Upper lobe of right lung (tissue), 1 donor: ENCODE measurements around the gene ZNF618. TPM values are rescaled to one million over a fixed set of nuclear protein-coding genes. Genes with fewer than 3 reads are reported as not detected.
A peak's percentile ranks its signal among the peaks of the same experiment; 100 is the strongest.

Experiments used
- ATAC-seq: fragments of 200-7000 bp; cut with Tn5 transposase; one replicate; pipeline ENCODE4 v1.9.1; 2020; ENCODE audit warnings: mild to moderate bottlenecking, moderate library complexity
- DNase-seq: peaks from one replicate; pipeline ENCODE4 v3.0.0-alpha.2; 2020
- H3K27ac ChIP-seq: fragments of 200-600 bp; one replicate; pipeline ENCODE4 v1.8.0; 2022
- H3K27me3 ChIP-seq: fragments of 200-600 bp; one replicate; pipeline ENCODE4 v1.8.0; 2022; ENCODE audit warnings: mild to moderate bottlenecking
- H3K36me3 ChIP-seq: fragments of 200-600 bp; one replicate; pipeline ENCODE4 v1.8.0; 2022
- H3K4me1 ChIP-seq: fragments of 200-600 bp; one replicate; pipeline ENCODE4 v1.8.0; 2022
- H3K4me3 ChIP-seq: fragments of 200-600 bp; one replicate; pipeline ENCODE4 v1.8.0; 2022; ENCODE audit warnings: mild to moderate bottlenecking
- H3K9me3 ChIP-seq: fragments of 200-600 bp; one replicate; pipeline ENCODE4 v1.8.0; 2022
- intact Hi-C: fragments of 100-400 bp; cut with DNase I; formaldehyde crosslinking; loops from one replicate; pipeline ENCODE4 v1.11.0; 2022
- total RNA-seq: library from RNA; stranded (reverse); fragmentation: NEBNext Ultra II Directional; extraction: Animal tissue kit (Norgen Biotek cat#: 25700); gene quantifications from one replicate; pipeline ENCODE4 v1.2.1, GENCODE V29; 2021
- TF ChIP-seq, protein P1 (sequence below): fragments of 200-600 bp; IDR thresholded peaks from one replicate; pipeline ENCODE4 v1.8.0; 2022; ENCODE audit warnings: antibody characterized with exemption
- donor health status: DM: no; HTN: yes; CAD: no; lungs with severe emphysema.

The ZNF618 gene
- total RNA-seq, 1 donor from 2014 or later: 9.8 TPM

DNA sequence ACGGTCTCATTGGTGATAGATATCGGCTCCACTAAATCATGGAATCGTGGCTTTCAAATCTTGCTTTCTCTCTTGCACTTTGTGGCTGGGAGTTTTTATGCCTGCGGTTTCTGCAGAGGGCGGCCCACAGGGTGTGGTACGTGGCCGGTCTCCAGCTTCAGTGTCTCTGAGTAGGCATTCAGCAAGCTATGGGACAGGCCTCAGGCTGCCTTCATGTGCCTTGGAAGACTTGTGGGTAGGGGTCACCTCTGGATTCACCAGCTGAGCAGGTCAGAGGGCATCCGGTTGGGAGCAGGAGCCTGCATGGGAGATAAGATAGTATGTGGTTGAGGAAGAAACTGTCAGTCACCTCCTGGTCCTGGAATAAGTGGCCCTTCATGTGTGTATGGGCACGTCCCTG lies 154.3 kb downstream of the ZNF618 start:
- Histone ChIP-seq H3K27me3 (no peaks in the 10 kb centered on the region), H3K36me3 (peaks cover 10% of the 10 kb centered on the region), H3K9me3 (no peaks in the 10 kb centered on the region), H3K27ac (no peak overlapping the region), H3K4me1 (no peaks in the 10 kb centered on the region), H3K4me3 (no peak overlapping the region)
- intact Hi-C loops: no loop called here
- no peak for DNase-seq
- ATAC-seq: no peak
- TF ChIP-seq, protein P1, sequence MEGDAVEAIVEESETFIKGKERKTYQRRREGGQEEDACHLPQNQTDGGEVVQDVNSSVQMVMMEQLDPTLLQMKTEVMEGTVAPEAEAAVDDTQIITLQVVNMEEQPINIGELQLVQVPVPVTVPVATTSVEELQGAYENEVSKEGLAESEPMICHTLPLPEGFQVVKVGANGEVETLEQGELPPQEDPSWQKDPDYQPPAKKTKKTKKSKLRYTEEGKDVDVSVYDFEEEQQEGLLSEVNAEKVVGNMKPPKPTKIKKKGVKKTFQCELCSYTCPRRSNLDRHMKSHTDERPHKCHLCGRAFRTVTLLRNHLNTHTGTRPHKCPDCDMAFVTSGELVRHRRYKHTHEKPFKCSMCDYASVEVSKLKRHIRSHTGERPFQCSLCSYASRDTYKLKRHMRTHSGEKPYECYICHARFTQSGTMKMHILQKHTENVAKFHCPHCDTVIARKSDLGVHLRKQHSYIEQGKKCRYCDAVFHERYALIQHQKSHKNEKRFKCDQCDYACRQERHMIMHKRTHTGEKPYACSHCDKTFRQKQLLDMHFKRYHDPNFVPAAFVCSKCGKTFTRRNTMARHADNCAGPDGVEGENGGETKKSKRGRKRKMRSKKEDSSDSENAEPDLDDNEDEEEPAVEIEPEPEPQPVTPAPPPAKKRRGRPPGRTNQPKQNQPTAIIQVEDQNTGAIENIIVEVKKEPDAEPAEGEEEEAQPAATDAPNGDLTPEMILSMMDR: no peak

DNA sequence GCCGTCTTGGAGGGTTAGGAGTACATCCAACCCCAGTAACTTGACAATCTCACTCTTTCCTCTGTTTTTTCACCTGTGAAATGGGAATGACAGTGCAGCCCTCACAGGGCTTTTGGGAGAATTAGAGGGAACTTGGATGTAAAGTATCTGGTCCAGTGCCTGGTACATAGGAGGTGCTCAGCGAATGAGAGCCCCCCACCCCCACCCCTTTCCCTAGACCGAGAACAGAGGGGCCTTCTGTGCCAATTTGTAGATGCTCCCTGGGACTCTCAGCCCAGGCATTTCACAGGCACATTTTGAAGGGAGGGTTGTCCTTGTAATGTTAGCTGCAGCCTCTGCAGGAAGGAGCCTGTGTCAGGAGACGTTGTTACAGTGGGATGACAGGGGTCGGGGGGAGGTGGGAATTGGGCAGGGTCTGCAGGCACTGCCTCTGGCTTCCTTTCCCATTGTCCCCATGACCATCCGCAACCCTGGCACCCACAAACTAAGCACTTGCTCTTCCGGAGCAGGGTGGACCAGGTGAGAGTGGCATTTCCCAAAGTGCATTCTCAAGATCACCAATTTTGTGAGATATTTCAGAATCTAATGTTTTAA lies 155.0 kb downstream of the ZNF618 start:
- no peak overlapping the region for H3K27ac ChIP-seq
- no peaks in the 10 kb centered on the region for H3K9me3 ChIP-seq
- H3K36me3 ChIP-seq: peaks cover 12% of the 10 kb centered on the region
- TF ChIP-seq, protein P1: no peak
- no peak for DNase-seq
- intact Hi-C loops: no loop called here
- no peak overlapping the region for H3K4me3 ChIP-seq
- no peaks in the 10 kb centered on the region for H3K4me1 ChIP-seq
- no peaks in the 10 kb centered on the region for H3K27me3 ChIP-seq
- ATAC-seq: no peak

DNA sequence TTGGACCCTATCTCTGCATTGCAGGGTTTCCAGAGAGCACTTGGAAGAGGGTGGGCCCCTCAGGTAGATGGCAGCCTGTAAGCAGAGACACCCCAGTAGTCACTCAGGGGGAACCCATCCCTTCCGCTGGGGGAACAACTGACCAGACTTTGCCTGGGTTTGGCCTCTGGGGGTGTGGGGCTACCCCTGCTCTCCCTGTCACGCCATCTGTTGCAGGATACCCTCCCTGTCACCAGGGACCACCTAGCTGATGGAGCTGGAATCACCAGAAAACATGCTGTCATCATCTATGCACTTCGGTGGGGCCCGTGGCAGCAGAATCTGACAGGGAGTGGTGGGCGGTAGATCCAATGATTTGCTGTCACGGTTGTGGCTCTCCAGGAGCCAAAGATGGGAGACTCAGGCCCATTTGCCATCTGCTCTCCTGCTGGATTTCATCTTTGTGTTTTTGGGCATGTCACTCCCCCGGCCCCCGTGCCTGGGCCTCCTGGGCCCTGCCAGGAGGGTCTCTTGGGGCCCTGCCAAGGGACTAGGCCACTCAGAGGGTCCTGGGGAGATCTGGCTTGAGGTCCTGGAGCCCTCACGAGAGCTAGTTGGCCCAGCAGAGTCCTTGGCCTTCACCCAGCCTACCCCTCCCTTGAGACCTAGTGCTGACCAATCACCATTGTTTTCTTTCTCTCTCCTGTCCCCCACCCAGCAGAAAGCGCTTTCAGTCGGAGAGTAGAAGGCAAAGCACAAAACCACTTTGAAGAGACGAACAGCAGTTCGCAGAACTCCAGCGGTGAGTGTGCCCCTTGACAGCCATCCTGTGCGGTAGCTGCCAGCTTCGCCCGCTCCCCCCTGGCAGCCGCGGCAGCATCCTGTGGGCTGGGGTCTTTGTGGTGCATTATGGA lies 156.1 kb downstream of the ZNF618 start:
- Histone ChIP-seq H3K27ac (no peak overlapping the region), H3K36me3 (peaks cover 21% of the 10 kb centered on the region), H3K4me1 (no peaks in the 10 kb centered on the region), H3K4me3 (no peak overlapping the region), H3K9me3 (no peaks in the 10 kb centered on the region), H3K27me3 (no peaks in the 10 kb centered on the region)
- intact Hi-C loops: no loop called here
- TF ChIP-seq, protein P1: no peak
- DNase-seq: no peak
- ATAC-seq: no peak

DNA sequence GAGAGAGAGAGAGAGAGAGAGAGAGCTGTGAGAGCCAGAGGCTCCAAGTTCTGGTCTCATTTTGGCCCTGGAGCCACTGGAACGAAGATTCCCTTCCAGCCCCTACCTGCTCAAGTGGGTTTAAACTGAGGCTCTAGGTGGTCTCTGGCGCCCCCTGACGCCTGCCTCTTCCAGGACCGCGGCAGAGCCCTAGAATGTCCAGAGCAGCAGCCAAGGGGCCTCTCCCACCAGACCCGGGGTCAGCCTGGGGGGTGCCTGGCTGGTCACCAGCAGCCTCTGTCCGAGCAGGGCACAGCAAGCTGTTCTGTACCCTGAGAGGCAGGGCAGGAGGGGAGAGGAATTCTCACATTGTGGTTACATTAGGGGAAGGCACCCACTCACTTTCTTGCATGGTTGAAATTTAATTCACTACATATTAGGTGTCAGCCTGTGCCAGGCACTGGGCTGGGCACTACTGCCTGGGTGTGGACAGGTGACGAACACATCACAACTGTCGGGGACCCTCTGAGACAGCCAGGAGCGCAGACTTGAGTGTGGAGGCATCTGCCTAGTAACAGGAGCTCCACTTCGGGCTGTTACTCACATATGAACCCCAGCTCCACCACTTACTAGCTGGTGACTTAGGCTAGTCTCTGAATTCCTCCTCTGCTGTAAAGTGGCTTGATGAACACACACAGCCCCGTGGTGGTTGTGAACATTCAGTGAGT lies 157.4 kb downstream of the ZNF618 start:
- Histone ChIP-seq H3K36me3 (peaks cover 34% of the 10 kb centered on the region), H3K27ac (no peak overlapping the region), H3K4me1 (no peaks in the 10 kb centered on the region), H3K4me3 (no peak overlapping the region), H3K9me3 (no peaks in the 10 kb centered on the region), H3K27me3 (no peaks in the 10 kb centered on the region)
- intact Hi-C loops: no loop called here
- ATAC-seq (peak; percentile 29), DNase-seq (no peak)
- TF ChIP-seq, protein P1: peak; percentile 50

DNA sequence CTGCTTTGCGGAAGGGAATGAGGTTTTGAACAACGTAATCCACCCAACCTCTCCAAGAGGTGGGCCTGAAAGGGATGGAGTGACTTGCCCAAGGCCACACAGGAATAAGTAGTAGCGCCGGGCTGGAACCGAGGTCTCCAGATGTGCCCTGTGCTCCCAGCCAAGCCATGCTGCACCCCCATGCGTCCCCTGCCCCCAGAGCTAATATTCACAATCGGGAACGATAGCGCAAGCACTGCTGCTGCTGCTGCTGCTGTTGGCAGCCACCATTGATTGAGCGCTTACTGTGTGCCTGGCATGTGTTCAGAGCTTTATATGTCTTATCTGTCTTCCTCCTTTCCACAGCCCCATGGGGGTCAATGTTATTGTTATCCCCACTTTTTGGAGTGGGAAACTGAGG lies 158.1 kb downstream of the ZNF618 start:
- no peaks in the 10 kb centered on the region for H3K27me3 ChIP-seq
- H3K9me3 ChIP-seq: no peaks in the 10 kb centered on the region
- no peaks in the 10 kb centered on the region for H3K4me1 ChIP-seq
- no peak for DNase-seq
- peaks cover 31% of the 10 kb centered on the region for H3K36me3 ChIP-seq
- H3K27ac ChIP-seq: no peak overlapping the region
- no peak overlapping the region for H3K4me3 ChIP-seq
- intact Hi-C loops: no loop called here
- ATAC-seq: no peak
- TF ChIP-seq, protein P1: no peak
